GM18868 (cell line): ENCODE measurements around the gene OR2M5.
A peak's percentile ranks its signal among the peaks of the same experiment; 100 is the strongest.

Experiments used
- ATAC-seq: cut with Tn5 transposase; IDR thresholded peaks from one replicate; pipeline ENCODE4 v1.9.1; 2021; ENCODE audit warnings: mild to moderate bottlenecking, moderate library complexity; ENCODE audit not compliant: unreplicated experiment

The OR2M5 gene

GRCh38 chr1:248144513-248145198 is at the start of gene OR2M5:
TSS of gene OR2M5 (plus strand) at chr1:248145148. CDS start at chr1:248145148, 0 bp downstream.
- ATAC-seq: no peak

- no peak for ATAC-seq
Measured at GRCh38 chr1:248098529-248098928, 46.4 kb upstream of the OR2M5 start.

GRCh38 chr1:248102847-248103246 is 42.1 kb upstream of the OR2M5 start:
- no peak for ATAC-seq

GRCh38 chr1:248111157-248111556 is 33.8 kb upstream of the OR2M5 start:
- no peak for ATAC-seq

- no peak for ATAC-seq
Measured at GRCh38 chr1:248114890-248115289, 30.1 kb upstream of the OR2M5 start.

- ATAC-seq: no peak
Measured at GRCh38 chr1:248127653-248128052, 17.3 kb upstream of the OR2M5 start.

GRCh38 chr1:248136811-248137210 is 8.1 kb upstream of the OR2M5 start:
- no peak for ATAC-seq

- no peak for ATAC-seq
Measured at GRCh38 chr1:248140846-248141245, 4.1 kb upstream of the OR2M5 start.

- no peak for ATAC-seq
Measured at GRCh38 chr1:248143311-248143710, 1.6 kb upstream of the OR2M5 start.

- no peak for ATAC-seq
Measured at GRCh38 chr1:248152056-248152827, 7.3 kb downstream of the OR2M5 start.

GRCh38 chr1:248155927-248156326 is 11.0 kb downstream of the OR2M5 start:
- ATAC-seq: peak; percentile 65

- ATAC-seq: no peak
Measured at GRCh38 chr1:248158758-248159157, 13.8 kb downstream of the OR2M5 start.

- ATAC-seq: no peak
Measured at GRCh38 chr1:248164031-248164430, 19.1 kb downstream of the OR2M5 start.

- ATAC-seq: no peak
Measured at GRCh38 chr1:248165186-248165585, 20.2 kb downstream of the OR2M5 start.

GRCh38 chr1:248174521-248174920 is 29.6 kb downstream of the OR2M5 start, which contains the start of gene OR2M2:
TSS of gene OR2M2 (plus strand) at chr1:248174821. CDS start at chr1:248179986, 5,165 bp downstream.
- no peak for ATAC-seq

- no peak for ATAC-seq
Measured at GRCh38 chr1:248183996-248184395, 39.0 kb downstream of the OR2M5 start.

- ATAC-seq: no peak
Measured at GRCh38 chr1:248187363-248187762, 42.4 kb downstream of the OR2M5 start.

- ATAC-seq: no peak
Measured at GRCh38 chr1:248189026-248189425, 44.1 kb downstream of the OR2M5 start.

GRCh38 chr1:248194117-248194516 is 49.2 kb downstream of the OR2M5 start:
- ATAC-seq: no peak
